ENCODE results near the gene CTNNA1.

- TF ChIP-seq CTCF (conservative IDR thresholded peaks at IDR 0.05; ENCODE audit: low read length) (no peak), EZH2phosphoT487 (IDR thresholded peaks at IDR 0.05; ENCODE audit: borderline replicate concordance) (no peak)
Measured at GRCh38 chr5:138944527-138945322, 191.5 kb downstream of the CTNNA1 start.
